Stimulated activated CD4-positive, alpha-beta T cell treated with anti-CD3 and anti-CD28 coated beads, Interleukin-2, amount 100 ng/mL, for 24 hours (primary cell): Measurements from ENCODE around the gene SLC36A4.
A peak's percentile ranks its signal among the peaks of the same experiment; 100 is the strongest.
"Not testable (repeated sequence)": the region's sequence is repeated elsewhere in the genome, so short reads cannot be mapped to it uniquely, and the experiment has no call there.

Experiments
- DNase-seq, 2 donors: peaks; one replicate each; pipeline ENCODE4 v3.0.0-alpha.2; 2020

Gene SLC36A4

DNA sequence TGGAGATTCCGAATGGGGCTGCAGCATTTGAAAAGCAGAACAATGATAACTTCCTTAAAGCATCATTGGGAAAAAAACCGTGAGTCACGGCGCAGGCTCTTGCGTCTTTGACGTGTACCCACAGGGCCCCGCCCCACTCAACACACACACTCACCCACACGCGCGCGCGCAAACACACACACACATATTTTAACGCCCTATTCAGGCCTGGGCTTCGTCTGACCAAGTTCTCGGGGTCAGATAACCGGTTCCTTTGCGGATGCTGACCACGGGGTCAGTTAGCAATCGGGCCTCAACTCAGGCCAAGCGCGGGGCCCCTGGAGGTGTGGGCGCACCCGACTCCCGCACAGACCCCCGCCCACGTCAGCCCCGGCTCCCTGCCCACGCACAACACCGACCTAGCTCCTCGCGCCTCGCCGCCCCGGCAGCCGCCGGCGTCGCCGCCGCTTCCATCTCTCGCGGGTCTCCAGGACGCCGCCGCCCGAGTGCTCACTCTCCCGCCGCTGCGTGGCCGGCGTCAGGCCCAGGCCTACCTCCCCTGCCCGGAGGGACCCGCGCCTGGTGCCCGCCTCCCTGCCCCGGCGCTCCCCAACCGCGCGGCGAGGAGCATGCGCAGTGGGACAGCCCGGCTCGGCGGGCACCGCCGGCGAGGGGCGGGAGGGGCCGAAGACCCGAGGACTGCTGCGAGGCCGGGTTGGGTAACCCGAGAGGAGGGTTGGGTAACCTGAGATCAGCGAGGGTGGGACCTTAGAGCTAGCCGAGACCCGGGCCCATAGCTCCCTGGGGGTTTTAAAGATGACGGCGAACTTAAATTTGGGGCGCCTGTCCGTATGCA is at the start of gene SLC36A4:
TSS of gene SLC36A4 (minus strand) at position 612 of the 835 bp plus-strand sequence. CDS start at position 453, 159 bp downstream.
- DNase-seq = peak; percentile 85 to 88

GRCh38 chr11:93246790-93247189 is 49.0 kb upstream of the SLC36A4 start:
- DNase-seq = not testable (repeated sequence)

DNA sequence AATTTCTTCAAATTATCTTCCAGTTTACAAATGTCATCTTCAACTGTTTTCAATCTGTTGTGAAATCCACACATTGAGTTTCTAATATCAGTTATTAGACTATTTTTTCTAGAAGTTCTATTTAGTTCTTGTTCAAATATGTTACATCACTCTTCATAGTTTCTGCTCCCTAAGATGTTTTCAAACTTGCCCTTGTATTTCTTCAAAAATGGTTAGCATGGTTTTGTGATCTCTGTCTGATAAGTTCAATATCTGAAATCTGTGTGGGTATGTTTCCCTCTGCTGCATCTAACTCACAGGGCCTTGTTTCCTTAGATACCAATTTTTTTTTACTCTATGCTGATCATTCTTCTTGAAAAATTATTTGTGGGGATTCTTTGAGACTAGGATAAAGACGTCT is 46.2 kb upstream of the SLC36A4 start:
- no peak for DNase-seq

- DNase-seq = no peak
Measured at GRCh38 chr11:93239966-93240365, 42.2 kb upstream of the SLC36A4 start.

DNA sequence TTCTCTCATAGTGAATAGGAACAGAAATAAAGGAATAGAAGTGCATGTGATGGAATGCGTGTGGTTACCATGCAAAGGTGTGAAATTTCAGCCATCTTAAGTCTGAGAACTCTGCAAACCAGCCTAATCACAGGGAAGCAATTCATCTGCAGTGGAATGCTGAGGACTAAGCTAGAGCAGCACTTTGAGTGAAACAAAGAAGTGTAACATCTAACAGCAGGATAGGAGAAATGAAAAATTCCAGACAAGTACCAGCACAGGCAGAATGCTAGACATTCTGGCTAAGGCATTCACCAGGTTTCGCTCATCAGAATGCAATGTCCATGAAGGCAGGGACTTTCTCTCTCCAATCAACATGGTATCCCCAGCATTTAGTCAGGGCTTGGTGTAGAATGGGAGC is 41.2 kb upstream of the SLC36A4 start:
- no peak for DNase-seq

DNA sequence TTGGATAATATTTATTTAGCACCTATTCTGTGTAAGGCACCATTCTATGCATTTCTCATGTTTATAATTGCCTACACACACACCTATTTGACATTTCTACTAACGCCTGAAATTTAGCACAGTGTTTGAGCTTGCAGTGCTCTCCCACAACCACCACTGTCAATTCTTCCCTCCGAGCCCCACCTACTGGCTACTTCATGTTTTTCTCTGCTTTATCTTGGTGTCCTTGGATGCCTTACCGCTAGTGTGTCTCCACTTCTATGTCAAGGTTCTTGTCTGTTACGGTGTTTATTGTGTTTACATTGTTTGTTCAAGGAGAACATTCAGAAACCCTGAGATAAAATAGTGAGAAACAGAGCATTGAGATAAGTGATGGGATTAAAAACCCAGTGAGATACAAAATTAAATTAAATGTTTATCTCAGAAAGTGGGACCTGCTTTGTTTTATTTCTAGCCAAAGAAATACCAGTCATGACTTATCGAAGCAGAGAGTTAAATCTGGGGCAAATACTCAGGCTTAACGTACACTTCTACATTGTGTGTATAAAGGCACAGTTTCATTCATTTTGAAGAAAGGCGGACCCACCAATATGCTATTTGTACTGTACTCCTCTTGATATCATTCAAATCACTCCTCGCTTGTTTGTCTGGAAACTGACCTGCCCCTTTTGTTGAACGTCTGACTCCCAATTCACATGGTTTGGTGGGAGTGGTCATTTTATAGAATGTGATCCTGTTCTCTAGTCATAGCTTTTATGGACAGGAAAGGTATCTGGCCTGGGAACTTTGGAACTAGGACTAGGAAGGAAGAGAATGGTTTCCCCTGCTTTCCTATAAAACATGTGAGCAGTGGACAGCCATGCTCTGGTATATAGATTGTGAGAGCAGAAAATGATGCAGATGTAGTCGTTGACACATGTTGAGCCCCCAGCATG is 39.2 kb upstream of the SLC36A4 start:
- no peak for DNase-seq

DNA sequence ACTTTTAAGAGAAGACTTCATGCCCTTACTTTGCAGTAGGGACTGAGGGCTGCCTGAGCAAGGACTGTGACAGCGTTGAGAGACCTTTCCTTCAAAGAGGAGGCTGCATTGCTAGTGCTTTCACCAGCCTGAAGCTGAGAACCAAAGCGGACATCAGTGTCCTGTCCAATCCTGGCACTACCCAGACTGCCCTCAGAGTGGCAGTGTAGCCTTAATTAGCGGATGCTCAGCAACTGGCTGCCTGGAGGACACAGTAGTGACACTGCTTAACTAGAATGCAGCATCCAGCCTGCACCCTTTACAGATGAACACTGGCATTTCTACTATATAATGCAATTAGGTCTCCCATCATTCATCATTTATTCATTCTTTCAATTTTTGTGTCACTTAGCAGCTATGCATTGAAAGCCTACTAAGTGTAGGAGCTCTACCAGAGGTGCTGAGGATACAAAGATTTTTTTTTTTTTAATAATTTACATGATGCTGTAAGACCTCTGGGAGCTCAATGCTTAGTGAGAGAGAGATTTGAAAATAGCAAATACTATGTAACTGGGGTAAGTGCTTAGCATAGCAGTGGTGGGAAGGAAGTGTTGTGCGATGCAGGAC is 36.9 kb upstream of the SLC36A4 start:
- DNase-seq = peak; percentile 69 to 72

- DNase-seq = no peak
Measured at GRCh38 chr11:93229876-93230275, 32.1 kb upstream of the SLC36A4 start.

GRCh38 chr11:93225662-93226061 is 27.9 kb upstream of the SLC36A4 start:
- DNase-seq = no peak

DNA sequence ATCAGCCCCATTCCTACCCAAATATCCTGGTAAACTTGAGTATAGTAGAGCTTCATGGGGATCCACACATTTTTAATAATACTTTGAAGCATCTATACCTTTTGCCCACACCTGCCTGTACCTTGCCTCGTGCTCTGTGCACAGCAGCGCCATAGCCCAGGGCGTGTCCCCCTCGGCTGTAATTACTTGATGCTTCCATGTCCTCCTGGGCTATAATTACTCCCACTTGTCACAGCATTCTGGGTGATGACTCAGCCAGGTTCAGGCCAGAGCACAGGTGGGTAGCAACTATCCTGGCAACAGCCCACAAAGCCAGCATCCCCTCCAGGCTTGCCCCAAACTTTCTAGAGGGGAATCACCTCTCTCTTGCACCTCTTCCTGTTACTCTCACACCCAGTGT is 23.7 kb upstream of the SLC36A4 start:
- DNase-seq = no peak

DNA sequence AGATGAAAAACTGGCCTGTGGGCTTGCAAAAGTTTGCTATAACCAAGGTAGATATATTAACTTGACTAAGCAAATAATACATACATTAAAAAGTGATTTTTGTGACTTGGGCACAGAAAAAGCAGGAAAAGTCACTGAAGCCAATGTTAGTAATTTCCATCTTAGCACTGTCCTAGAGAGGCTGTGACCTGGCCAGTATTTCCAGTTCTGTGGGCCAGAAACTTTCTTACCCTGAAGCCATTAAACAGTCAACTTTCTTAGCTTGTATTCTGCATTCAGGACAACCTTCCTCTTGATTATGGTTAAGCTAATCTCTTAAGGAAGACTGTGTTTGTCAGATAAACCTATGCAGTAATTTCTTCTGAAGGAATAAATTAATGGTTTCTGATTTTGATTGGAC is 22.3 kb upstream of the SLC36A4 start:
- no peak for DNase-seq

DNA sequence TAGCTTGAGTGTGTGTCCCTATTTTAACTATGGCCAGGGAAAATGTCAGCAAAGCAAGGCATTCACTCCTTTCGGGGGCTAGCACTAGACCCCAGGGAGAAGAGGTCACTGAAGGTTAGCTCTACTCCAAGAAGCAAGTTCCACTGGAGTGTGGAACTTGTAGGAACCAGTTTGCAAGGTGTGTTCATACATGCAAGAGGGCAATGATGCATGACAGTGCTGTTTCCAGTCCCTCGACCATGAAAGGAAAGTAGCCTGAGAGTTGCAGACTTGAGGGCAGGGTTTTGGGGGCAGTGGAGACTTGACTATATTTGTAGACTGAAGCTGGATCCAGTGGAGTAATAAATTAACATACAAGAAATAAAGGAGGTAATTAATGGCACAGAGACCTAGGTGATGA is 21.6 kb upstream of the SLC36A4 start:
- DNase-seq = no peak

- no peak for DNase-seq
Measured at GRCh38 chr11:93216511-93217101, 18.8 kb upstream of the SLC36A4 start.

DNA sequence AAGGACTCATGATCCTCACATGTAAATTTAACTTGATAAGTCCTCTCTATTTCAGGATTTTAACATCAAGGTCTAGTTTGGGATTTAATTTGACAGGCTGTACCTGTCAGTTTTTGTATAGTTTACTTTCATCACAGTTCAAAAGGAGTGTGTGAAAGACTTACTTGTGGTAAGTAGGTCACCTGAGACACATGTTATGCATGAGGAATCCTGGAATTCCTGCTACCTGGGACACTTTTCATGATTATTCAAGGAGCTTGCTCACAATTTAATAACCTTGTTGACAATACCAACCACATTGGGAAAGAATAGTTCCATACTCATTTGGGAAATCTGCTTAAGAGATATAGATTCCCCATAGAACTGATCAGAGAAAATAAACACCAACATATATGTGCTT is 15.8 kb upstream of the SLC36A4 start:
- DNase-seq = no peak

DNA sequence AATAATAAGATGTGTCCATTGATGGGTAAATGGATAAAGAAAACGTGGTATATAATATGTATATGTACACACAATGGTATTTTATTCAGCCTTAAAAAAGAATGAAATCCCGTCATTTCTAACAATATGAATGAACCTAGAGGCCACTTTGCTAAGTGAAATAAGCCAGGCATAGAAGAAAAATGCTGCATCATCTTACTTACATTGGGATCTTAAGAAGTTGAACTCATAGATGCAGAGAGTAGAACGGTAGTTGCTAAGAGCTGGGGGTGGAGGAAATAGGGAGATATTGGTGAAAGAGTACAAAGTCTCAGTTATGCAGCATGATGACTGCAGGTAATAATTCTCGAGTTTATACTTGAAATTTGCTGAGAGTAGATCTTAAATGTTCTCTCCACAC is 14.3 kb upstream of the SLC36A4 start:
- DNase-seq = no peak

DNA sequence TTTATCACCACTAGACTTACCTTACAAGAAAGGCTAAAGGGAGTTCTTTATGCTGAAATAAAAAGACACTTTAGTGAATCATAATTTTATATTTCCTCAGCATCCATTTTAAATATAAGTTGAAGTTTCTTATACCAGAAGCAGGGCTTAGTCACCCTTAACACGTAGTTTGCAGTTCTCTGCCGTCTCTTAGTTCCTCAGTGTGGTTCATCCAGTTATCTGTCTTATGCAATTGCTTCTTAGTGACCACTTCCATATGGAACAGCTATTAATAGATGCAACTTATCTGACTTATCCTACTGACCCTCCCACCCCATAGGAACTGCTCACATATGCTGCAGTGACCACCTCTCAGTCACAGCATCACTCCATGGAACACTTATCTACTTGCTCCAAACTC is 11.7 kb upstream of the SLC36A4 start:
- DNase-seq = no peak

GRCh38 chr11:93208663-93209270 is 11.0 kb upstream of the SLC36A4 start:
- DNase-seq = no peak

DNA sequence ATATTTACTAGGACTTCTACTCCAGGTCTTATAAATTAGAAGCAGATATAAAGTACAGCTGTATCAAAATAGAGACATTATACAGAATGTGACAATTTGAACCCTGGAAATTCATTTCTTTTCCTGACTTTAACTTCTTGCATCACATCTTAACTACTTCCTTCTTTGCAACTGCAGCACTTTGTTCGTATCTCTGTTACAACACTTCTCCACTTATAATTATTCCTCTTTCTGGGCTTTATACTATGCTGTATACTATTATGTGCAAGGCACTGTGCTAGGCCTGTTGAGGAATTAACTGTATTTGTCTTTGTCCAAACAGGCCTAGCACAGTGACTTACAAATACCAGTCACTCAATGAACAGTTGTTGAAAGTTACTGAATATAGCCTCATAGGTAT is 1.8 kb upstream of the SLC36A4 start:
- DNase-seq = no peak

- no peak for DNase-seq
Measured at GRCh38 chr11:93198215-93198845, 539 bp upstream of the SLC36A4 start.

- no peak for DNase-seq
Measured at GRCh38 chr11:93196816-93197379, 893 bp downstream of the SLC36A4 start.

DNA sequence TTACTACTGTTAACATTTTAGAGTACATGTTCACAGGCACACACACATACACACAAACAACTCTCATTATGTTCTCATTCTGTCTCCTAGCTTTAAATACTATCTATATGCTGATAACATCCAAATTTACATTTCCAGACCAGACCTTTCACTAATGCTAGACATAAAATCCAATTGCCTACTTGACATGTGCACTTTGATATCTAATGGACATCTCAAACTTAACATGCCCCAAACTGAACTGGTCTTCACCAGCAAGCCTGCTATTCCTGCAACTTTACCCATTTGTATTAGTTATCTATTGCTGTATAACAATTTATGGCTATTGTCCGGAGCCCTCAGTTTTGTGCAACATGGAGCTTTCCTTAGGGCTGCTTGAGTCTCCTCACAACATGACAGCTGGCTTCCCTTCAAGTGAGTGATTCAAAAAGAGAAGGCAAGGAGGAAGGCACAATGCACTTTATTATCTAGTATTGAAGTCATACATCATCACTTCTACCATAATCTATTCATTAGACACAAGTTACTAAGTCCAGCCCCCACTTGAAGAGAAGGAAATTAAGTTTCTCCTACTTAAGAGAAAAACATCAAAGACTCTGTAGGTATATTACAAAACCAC is 3.0 kb downstream of the SLC36A4 start:
- DNase-seq = no peak
